Neural cell (in vitro differentiated cells): ENCODE data around the gene SLC43A3. TPM values are rescaled to one million over a fixed set of nuclear protein-coding genes. Genes with fewer than 3 reads are reported as not detected.

ENCODE experiments used
- H2AFZ ChIP-seq: fragments of 200-600, 300-800 bp; sonication (generic), shearing (Covaris generic); 2 replicates; pipeline ENCODE4 v1.6.0; 2014; ENCODE audit warnings: low read depth, mild to moderate bottlenecking, antibody characterized with exemption, low read length, moderate library complexity
- H3F3A ChIP-seq: fragments of 200-600 bp; shearing (Covaris generic); 2 replicates; pipeline ENCODE4 v1.6.1; 2016; ENCODE audit warnings: mild to moderate bottlenecking, moderate library complexity, mixed read lengths, antibody characterized with exemption, low read length; ENCODE audit not compliant: insufficient read depth, poor library complexity, severe bottlenecking
- H3K27ac ChIP-seq: fragments of 200-600, 300-800 bp; sonication (generic), shearing (Covaris generic); 2 replicates; pipeline ENCODE4 v1.5.1; 2014; ENCODE audit warnings: mild to moderate bottlenecking, low read length, moderate library complexity
- H3K27me3 ChIP-seq: fragments of 300-800, 200-600 bp; sonication (generic), shearing (Covaris generic); 2 replicates; pipeline ENCODE4 v1.6.0; 2014; ENCODE audit warnings: mild to moderate bottlenecking, low read depth, low read length, moderate library complexity; ENCODE audit not compliant: insufficient read depth
- H3K36me3 ChIP-seq: fragments of 300-800, 200-600 bp; sonication (generic), shearing (Covaris generic); 2 replicates; pipeline ENCODE4 v1.5.1; 2014; ENCODE audit warnings: mild to moderate bottlenecking, antibody characterized with exemption, low read length, moderate library complexity; ENCODE audit not compliant: insufficient read depth
- H3K4me2 ChIP-seq: fragments of 300-800, 200-600 bp; sonication (generic), shearing (Covaris generic); 2 replicates; pipeline ENCODE4 v1.6.0; 2014; ENCODE audit warnings: mild to moderate bottlenecking, low read length
- H3K4me3 ChIP-seq: fragments of 300-800, 200-600 bp; sonication (generic), shearing (Covaris generic); 2 replicates; pipeline ENCODE4 v1.5.1; 2014; ENCODE audit warnings: mild to moderate bottlenecking, low read length, moderate library complexity
- H3K79me2 ChIP-seq: fragments of 200-600 bp; shearing (Covaris generic); replicated peaks from 2 replicates; pipeline ENCODE4 v1.6.0; 2014; ENCODE audit warnings: mild to moderate bottlenecking, low read length, moderate library complexity; ENCODE audit not compliant: insufficient read depth
- H3K9ac ChIP-seq: fragments of 300-800, 200-600 bp; sonication (generic), shearing (Covaris generic); 2 replicates; pipeline ENCODE4 v1.6.1; 2016; ENCODE audit warnings: mild to moderate bottlenecking, low read length, mixed read lengths
- H3K9me2 ChIP-seq: fragments of 200-600 bp; shearing (Covaris generic); 2 replicates; pipeline ENCODE4 v1.6.1; 2016; ENCODE audit warnings: mild to moderate bottlenecking, low read length, mixed read lengths; ENCODE audit not compliant: insufficient read depth
- H3K9me3 ChIP-seq: fragments of 200-600, 300-800 bp; sonication (generic), shearing (Covaris generic); 2 replicates; pipeline ENCODE4 v1.6.1; 2016; ENCODE audit warnings: mild to moderate bottlenecking, mixed run types, low read length, moderate library complexity, mixed read lengths
- H4K20me1 ChIP-seq: fragments of 200-600 bp; shearing (Covaris generic); 2 replicates; pipeline ENCODE4 v1.6.1; 2016; ENCODE audit warnings: mild to moderate bottlenecking, mixed run types; ENCODE audit not compliant: insufficient read depth
- CTCF ChIP-seq: fragments of 450-650 bp; IDR thresholded peaks from 2 replicates; pipeline ENCODE4 v1.5.1; 2014; ENCODE audit warnings: antibody characterized with exemption, mild to moderate bottlenecking, moderate library complexity; ENCODE audit not compliant: poor library complexity, severe bottlenecking
- EP300 ChIP-seq: fragments of 450-650 bp; conservative IDR thresholded peaks from 2 replicates; pipeline ENCODE4 v1.6.1; 2014; ENCODE audit warnings: antibody characterized with exemption, mild to moderate bottlenecking, moderate library complexity; ENCODE audit not compliant: poor library complexity, severe bottlenecking
- EZH2 ChIP-seq: fragments of 200-600, 300-800 bp; shearing (Covaris generic), sonication (generic); IDR thresholded peaks from 2 replicates; pipeline ENCODE4 v1.6.1; 2014; ENCODE audit warnings: antibody characterized with exemption, low read length, borderline replicate concordance, mild to moderate bottlenecking; ENCODE audit not compliant: insufficient read depth, poor library complexity, severe bottlenecking
- MXI1 ChIP-seq: fragments of 450-650 bp; conservative IDR thresholded peaks from 2 replicates; pipeline ENCODE4 v1.6.1; 2014; ENCODE audit warnings: antibody characterized with exemption, mild to moderate bottlenecking; ENCODE audit not compliant: poor library complexity, severe bottlenecking
- POLR2AphosphoS5 ChIP-seq: IDR thresholded peaks from 2 replicates; pipeline ENCODE4 v1.6.1; 2012
- RAD21 ChIP-seq: fragments of 450-650 bp; conservative IDR thresholded peaks from 2 replicates; pipeline ENCODE4 v1.6.1; 2014; ENCODE audit warnings: antibody characterized with exemption, mild to moderate bottlenecking, moderate library complexity
- REST ChIP-seq: IDR thresholded peaks from 2 replicates; pipeline ENCODE4 v1.6.1; 2012; ENCODE audit warnings: borderline replicate concordance
- SMC3 ChIP-seq: fragments of 450-650 bp; conservative IDR thresholded peaks from 2 replicates; pipeline ENCODE4 v1.6.1; 2014; ENCODE audit warnings: antibody characterized with exemption, mild to moderate bottlenecking, moderate library complexity; ENCODE audit not compliant: poor library complexity
- TAF1 ChIP-seq: IDR thresholded peaks from 2 replicates; pipeline ENCODE4 v1.6.1; 2012; ENCODE audit warnings: low read depth
- polyA plus RNA-seq: library from polyadenylated mRNA; depleted of rRNA; stranded (reverse); fragments of >200 nt; gene quantifications from 2 replicates; pipeline ENCODE4 v1.2.3, GENCODE V29; 2014

Gene SLC43A3
- polyA plus RNA-seq, 1 donor from 2014 or later, result 0.33 TPM

- Histone ChIP-seq H3K79me2 (no peaks in the 10 kb centered on the region), H3K27me3 (peaks cover 12% of the 10 kb centered on the region), H3K9me3 (no peaks in the 10 kb centered on the region), H4K20me1 (no peaks in the 10 kb centered on the region), H3K4me3 (no peak overlapping the region), H3K4me2 (no peak overlapping the region), H3F3A (no peaks in the 10 kb centered on the region), H3K9ac (no peak overlapping the region), H2AFZ (no peak overlapping the region), H3K27ac (no peak overlapping the region), H3K9me2 (no peaks in the 10 kb centered on the region), H3K36me3 (no peaks in the 10 kb centered on the region)
- no peak for TF ChIP-seq RAD21
- TF ChIP-seq EZH2, result no peak
- TF ChIP-seq TAF1, result no peak
- no peak for TF ChIP-seq MXI1
- no peak for TF ChIP-seq POLR2AphosphoS5
- no peak for TF ChIP-seq SMC3
- no peak for TF ChIP-seq EP300
- no peak for TF ChIP-seq REST
- no peak for TF ChIP-seq CTCF
Measured at GRCh38 chr11:57475671-57476046, 48.7 kb upstream of the SLC43A3 start.

- Histone ChIP-seq H3K9me3 (no peaks in the 10 kb centered on the region), H3K4me2 (no peak overlapping the region), H2AFZ (no peak overlapping the region), H3K4me3 (no peak overlapping the region), H3K9me2 (no peaks in the 10 kb centered on the region), H3K27me3 (peaks cover 10% of the 10 kb centered on the region), H3K79me2 (no peaks in the 10 kb centered on the region), H3F3A (no peaks in the 10 kb centered on the region), H3K36me3 (no peaks in the 10 kb centered on the region), H4K20me1 (no peaks in the 10 kb centered on the region), H3K9ac (no peak overlapping the region), H3K27ac (no peak overlapping the region)
- no peak for TF ChIP-seq SMC3
- no peak for TF ChIP-seq CTCF
- no peak for TF ChIP-seq RAD21
- no peak for TF ChIP-seq MXI1
- no peak for TF ChIP-seq EP300
- no peak for TF ChIP-seq REST
- TF ChIP-seq POLR2AphosphoS5, result no peak
- TF ChIP-seq EZH2, result no peak
- no peak for TF ChIP-seq TAF1
Measured at GRCh38 chr11:57475191-57475590, 48.3 kb upstream of the SLC43A3 start.
